ENCODE data around the gene ATP10B. TPM values are rescaled to one million over a fixed set of nuclear protein-coding genes. Genes with fewer than 3 reads are reported as not detected.

Gene ATP10B
- polyA plus RNA-seq, 1 of the 3 experiments (the other 2 are of a cell fraction) = not detected

DNA sequence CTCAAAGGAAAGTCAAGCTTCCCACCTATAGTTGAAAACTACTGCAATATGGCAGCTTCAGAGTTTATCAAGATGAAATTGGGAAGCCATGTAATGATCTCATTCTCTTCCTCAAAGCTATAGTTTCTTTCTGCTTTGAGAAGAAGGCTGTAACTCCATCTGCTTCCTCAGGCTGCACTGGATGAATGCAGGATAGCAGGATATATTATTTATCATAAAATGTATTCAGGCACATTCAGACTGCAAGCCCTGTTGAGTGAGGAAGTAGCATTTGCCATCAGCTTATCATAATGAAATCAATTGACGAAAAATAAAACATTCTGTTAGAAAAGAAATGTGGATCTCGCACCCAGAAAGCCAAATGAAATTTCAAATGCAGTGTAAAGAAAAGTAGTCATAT lies 560 bp downstream of the ATP10B start:
- 2% methylated on average over 2 of the region's 2 CpGs for WGBS (ENCODE audit: low lambda C conversion rate)
- H3K9me3 ChIP-seq = no peaks in the 10 kb centered on the region
- CTCF ChIA-PET = interaction anchor here (1.2 kb wide), 1 partner anchor 12 kb away, joined by 3 read pairs; no protein-coding TSS in a partner anchor

More for the DNA sequence above, 560 bp downstream of the ATP10B start:
- Histone ChIP-seq H2AFZ (ENCODE audit: low read depth) (no peak overlapping the region), H3K79me2 (ENCODE audit: insufficient read depth) (no peaks in the 10 kb centered on the region), H3K4me2 (no peak overlapping the region), H3F3A (replicated peaks; ENCODE audit: insufficient read depth) (no peaks in the 10 kb centered on the region), H3K9me2 (no peaks in the 10 kb centered on the region), H4K20me1 (ENCODE audit: insufficient read depth) (no peaks in the 10 kb centered on the region), H3K4me1 (ENCODE audit: control insufficient read depth in 1 of 2, insufficient read depth in 2 of 2, low read depth in 1 of 2, low read length in 1 of 2) (no peaks in the 10 kb centered on the region), H3K27me3 (ENCODE audit: insufficient read depth) (no peaks in the 10 kb centered on the region), H3K4me3 (ENCODE audit: low read depth in 2 of 2, low read length in 1 of 2) (no peak overlapping the region), H3K36me3 (replicated peaks in 1 of 2; ENCODE audit: control insufficient read depth in 1 of 2, insufficient read depth in 2 of 2, low read length in 1 of 2) (no peaks in the 10 kb centered on the region), H3K27ac (ENCODE audit: low read depth in 2 of 2, low read length in 1 of 2) (no peak overlapping the region), H3K9ac (no peak overlapping the region)
- no peak for TF ChIP-seq NFIC (IDR thresholded peaks at IDR 0.05; ENCODE audit: borderline replicate concordance)
- TF ChIP-seq TAF1 (IDR thresholded peaks at IDR 0.05; ENCODE audit: borderline replicate concordance, low read depth, low read length) = no peak
- TF ChIP-seq, protein P1, sequence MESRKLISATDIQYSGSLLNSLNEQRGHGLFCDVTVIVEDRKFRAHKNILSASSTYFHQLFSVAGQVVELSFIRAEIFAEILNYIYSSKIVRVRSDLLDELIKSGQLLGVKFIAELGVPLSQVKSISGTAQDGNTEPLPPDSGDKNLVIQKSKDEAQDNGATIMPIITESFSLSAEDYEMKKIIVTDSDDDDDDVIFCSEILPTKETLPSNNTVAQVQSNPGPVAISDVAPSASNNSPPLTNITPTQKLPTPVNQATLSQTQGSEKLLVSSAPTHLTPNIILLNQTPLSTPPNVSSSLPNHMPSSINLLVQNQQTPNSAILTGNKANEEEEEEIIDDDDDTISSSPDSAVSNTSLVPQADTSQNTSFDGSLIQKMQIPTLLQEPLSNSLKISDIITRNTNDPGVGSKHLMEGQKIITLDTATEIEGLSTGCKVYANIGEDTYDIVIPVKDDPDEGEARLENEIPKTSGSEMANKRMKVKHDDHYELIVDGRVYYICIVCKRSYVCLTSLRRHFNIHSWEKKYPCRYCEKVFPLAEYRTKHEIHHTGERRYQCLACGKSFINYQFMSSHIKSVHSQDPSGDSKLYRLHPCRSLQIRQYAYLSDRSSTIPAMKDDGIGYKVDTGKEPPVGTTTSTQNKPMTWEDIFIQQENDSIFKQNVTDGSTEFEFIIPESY (IDR thresholded peaks at IDR 0.05; ENCODE audit: borderline replicate concordance, low read depth) = no peak
- TF ChIP-seq, protein P2, sequence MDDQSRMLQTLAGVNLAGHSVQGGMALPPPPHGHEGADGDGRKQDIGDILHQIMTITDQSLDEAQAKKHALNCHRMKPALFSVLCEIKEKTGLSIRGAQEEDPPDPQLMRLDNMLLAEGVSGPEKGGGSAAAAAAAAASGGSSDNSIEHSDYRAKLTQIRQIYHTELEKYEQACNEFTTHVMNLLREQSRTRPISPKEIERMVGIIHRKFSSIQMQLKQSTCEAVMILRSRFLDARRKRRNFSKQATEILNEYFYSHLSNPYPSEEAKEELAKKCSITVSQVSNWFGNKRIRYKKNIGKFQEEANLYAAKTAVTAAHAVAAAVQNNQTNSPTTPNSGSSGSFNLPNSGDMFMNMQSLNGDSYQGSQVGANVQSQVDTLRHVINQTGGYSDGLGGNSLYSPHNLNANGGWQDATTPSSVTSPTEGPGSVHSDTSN (IDR thresholded peaks at IDR 0.05) = no peak
- TF ChIP-seq RAD21 (IDR thresholded peaks at IDR 0.05; ENCODE audit: low read length) = no peak
- TF ChIP-seq, protein P3, sequence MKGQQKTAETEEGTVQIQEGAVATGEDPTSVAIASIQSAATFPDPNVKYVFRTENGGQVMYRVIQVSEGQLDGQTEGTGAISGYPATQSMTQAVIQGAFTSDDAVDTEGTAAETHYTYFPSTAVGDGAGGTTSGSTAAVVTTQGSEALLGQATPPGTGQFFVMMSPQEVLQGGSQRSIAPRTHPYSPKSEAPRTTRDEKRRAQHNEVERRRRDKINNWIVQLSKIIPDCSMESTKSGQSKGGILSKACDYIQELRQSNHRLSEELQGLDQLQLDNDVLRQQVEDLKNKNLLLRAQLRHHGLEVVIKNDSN (IDR thresholded peaks at IDR 0.05; ENCODE audit: borderline replicate concordance, low read depth) = no peak
- no peak for TF ChIP-seq JUND (IDR thresholded peaks at IDR 0.05)
- TF ChIP-seq, protein P4, sequence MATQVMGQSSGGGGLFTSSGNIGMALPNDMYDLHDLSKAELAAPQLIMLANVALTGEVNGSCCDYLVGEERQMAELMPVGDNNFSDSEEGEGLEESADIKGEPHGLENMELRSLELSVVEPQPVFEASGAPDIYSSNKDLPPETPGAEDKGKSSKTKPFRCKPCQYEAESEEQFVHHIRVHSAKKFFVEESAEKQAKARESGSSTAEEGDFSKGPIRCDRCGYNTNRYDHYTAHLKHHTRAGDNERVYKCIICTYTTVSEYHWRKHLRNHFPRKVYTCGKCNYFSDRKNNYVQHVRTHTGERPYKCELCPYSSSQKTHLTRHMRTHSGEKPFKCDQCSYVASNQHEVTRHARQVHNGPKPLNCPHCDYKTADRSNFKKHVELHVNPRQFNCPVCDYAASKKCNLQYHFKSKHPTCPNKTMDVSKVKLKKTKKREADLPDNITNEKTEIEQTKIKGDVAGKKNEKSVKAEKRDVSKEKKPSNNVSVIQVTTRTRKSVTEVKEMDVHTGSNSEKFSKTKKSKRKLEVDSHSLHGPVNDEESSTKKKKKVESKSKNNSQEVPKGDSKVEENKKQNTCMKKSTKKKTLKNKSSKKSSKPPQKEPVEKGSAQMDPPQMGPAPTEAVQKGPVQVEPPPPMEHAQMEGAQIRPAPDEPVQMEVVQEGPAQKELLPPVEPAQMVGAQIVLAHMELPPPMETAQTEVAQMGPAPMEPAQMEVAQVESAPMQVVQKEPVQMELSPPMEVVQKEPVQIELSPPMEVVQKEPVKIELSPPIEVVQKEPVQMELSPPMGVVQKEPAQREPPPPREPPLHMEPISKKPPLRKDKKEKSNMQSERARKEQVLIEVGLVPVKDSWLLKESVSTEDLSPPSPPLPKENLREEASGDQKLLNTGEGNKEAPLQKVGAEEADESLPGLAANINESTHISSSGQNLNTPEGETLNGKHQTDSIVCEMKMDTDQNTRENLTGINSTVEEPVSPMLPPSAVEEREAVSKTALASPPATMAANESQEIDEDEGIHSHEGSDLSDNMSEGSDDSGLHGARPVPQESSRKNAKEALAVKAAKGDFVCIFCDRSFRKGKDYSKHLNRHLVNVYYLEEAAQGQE (IDR thresholded peaks at IDR 0.05; ENCODE audit: low read depth, low read length) = no peak
- no peak for TF ChIP-seq POLR2AphosphoS5 (IDR thresholded peaks at IDR 0.05; ENCODE audit: low read depth, low read length)
- no peak for TF ChIP-seq CHD2 (IDR thresholded peaks at IDR 0.05; ENCODE audit: low read length, partially characterized antibody)
- TF ChIP-seq ELF1 (IDR thresholded peaks at IDR 0.05) = no peak
- TF ChIP-seq RFX5 (IDR thresholded peaks at IDR 0.05; ENCODE audit: low read length) = no peak
- TF ChIP-seq, protein P5, sequence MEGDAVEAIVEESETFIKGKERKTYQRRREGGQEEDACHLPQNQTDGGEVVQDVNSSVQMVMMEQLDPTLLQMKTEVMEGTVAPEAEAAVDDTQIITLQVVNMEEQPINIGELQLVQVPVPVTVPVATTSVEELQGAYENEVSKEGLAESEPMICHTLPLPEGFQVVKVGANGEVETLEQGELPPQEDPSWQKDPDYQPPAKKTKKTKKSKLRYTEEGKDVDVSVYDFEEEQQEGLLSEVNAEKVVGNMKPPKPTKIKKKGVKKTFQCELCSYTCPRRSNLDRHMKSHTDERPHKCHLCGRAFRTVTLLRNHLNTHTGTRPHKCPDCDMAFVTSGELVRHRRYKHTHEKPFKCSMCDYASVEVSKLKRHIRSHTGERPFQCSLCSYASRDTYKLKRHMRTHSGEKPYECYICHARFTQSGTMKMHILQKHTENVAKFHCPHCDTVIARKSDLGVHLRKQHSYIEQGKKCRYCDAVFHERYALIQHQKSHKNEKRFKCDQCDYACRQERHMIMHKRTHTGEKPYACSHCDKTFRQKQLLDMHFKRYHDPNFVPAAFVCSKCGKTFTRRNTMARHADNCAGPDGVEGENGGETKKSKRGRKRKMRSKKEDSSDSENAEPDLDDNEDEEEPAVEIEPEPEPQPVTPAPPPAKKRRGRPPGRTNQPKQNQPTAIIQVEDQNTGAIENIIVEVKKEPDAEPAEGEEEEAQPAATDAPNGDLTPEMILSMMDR (IDR thresholded peaks at IDR 0.05) = no peak
- no peak for TF ChIP-seq FOXM1 (IDR thresholded peaks at IDR 0.05; ENCODE audit: low read depth)
- no peak for DNase-seq
- POLR2A ChIA-PET = no interaction called here

All from SK-N-SH (cell line).